Prostate gland (tissue), 2 donors: ENCODE results near the gene DNAJC6.

ENCODE experiments used
- CTCF ChIP-seq, 4 experiments: fragments of 200-600 bp in 2 of 4; fragments of 450-650 bp in 2 of 4; sonication (generic) in 2 of 4; IDR thresholded peaks; 1 replicate in 3 of 4; 2 replicates in 1 of 4; pipeline ENCODE4 v1.5.1; 2016 to 2019; ENCODE audit warnings: antibody characterized with exemption in 4 of 4, mild to moderate bottlenecking in 2 of 4, moderate library complexity in 2 of 4
- POLR2AphosphoS5 ChIP-seq: sonication (generic); formaldehyde crosslinking; IDR thresholded peaks from one replicate; pipeline ENCODE4 v1.6.1; 2017; ENCODE audit warnings: antibody characterized with exemption

DNA sequence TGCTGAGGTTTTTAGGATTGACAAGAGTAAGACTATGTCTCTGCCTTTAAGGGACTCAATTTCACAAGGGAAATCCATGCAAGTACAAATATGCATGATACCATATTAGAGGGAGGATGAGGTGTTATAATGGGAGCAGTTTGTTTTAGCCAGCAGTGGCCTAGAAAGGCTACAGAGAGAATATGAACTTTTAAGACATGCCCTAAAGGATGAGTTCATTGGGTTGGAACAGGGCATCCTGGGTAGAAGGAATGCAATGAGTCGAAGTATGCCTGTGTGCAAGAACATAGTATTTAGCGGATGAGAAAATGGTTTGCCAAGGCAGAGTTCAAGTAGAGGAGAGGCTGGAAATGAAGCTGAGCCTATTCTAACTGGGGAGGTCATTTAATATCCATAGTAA, 78.5 kb downstream of the DNAJC6 start:
- TF ChIP-seq POLR2AphosphoS5 (no peak), CTCF (IDR thresholded peaks at IDR 0.05) (no peak)
